Activated CD4-positive, CD25-positive, alpha-beta regulatory T cell treated with anti-CD3 and anti-CD28 coated beads, Interleukin-2, amount 50 U/mL, for 72 hours (primary cell): ENCODE measurements around the gene ZNF365.
"Not testable (repeated sequence)": the region's sequence is repeated elsewhere in the genome, so short reads cannot be mapped to it uniquely, and the experiment has no call there.

Experiments
- DNase-seq: peaks from one replicate; pipeline ENCODE4 v3.0.0; 2021

ZNF365 gene, protein sequence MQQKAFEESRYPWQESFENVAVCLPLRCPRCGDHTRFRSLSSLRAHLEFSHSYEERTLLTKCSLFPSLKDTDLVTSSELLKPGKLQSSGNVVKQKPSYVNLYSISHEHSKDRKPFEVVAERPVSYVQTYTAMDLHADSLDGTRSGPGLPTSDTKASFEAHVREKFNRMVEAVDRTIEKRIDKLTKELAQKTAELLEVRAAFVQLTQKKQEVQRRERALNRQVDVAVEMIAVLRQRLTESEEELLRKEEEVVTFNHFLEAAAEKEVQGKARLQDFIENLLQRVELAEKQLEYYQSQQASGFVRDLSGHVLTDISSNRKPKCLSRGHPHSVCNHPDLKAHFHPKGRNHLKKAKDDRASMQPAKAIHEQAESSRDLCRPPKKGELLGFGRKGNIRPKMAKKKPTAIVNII

DNA sequence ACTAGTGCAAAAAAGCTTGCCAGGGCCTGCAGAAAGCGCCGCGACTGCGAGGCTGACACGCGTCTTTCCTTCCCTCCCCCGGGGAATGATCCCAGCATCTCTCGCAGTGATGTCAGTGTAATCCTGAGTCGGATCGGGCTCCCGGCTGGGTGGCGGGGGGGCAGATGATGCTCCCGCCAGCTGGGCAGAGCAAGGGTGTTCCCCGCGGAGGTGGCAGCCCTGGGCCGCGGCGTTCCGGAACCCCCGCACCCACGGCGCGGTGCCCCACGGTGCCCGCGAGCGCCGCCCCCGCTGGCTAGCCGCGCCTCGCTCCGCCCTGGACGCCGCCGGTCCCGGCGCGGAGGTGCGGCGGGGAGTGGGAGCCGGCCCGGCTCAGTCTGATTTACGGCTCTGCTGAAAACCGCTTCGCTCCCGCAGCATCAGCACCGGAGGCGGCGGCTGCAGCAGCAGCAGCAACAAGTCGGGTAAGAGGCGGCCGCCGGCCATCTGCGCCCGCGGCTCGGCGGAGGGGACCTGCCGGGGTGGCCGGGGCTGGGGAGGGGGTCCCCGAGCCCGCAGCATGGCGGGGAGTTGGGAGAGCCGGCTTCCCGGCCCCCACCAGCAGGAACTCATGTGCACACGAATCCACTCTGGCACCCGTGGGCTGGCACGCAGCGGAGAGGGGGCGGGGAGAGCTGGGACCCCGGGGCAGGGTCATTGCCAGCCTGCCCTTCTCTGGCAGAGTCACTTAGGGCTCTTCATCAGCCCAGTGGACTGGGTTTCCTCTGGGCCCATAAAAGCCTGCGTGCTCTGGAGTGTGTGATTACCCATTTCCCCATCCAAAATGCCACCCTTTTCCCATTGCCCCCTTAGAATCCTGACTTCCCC is at the start of gene ZNF365:
Gene ZNF365, plus strand, starts transcription at position 375 of the 867 bp plus-strand sequence. CDS start 1,825 bp downstream, outside the sequence.
- peak; percentile 45 for DNase-seq

DNA sequence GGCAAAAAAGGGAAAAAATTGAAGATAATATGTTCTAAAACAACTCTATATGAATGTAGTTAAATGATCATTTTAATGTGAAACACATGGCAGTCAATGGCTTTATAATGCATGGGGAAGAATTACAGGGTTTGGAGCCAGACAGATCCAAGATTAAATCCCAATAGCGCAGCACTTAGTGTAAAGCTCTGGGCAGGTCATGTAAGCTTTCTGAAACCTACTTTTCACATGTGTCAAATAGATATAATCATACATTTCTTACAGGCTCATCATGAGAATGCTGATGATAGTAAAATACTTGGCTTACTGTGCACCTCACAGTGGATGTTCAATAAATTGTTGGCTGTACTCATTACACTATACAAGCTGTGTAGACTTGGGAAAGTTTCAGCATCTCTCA is 48.0 kb upstream of the ZNF365 start:
- DNase-seq = no peak

DNA sequence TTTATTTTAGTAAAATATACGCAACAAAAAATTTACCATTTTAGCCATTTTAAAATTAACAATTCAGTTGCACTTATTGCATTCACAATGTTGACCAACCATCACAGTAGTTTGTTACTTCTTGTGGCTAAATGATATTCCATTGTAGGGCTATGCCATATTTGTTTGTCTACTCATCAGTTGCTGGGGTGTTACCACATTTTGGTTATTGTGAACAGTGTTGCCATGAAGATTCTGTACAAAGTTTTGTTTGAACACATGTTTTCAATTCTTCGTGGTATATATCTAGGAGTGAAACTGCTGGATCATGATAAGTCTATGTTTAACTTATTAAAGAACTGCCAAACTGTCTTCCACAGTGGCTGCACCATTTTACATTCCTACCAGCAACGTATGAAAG is 46.3 kb upstream of the ZNF365 start:
- DNase-seq = no peak

DNA sequence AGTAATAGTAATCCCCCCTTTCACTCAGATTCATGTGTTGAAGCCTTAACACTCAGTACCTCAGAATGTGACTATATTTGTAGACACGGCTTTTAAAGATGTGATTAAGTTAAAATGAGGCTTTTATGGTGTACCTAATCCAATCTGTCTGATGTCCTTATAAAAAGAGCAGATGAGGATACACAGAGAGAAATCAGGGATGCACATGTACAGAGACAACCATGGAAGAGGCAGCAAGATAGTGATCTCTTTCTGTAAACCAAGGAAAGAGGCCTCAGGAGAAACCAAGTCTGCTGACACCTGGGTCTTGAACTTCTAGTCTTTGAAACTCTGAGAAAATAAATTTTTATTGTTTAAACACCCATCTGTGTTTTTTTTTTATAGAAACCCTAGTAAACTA is 44.0 kb upstream of the ZNF365 start:
- no peak for DNase-seq

DNA sequence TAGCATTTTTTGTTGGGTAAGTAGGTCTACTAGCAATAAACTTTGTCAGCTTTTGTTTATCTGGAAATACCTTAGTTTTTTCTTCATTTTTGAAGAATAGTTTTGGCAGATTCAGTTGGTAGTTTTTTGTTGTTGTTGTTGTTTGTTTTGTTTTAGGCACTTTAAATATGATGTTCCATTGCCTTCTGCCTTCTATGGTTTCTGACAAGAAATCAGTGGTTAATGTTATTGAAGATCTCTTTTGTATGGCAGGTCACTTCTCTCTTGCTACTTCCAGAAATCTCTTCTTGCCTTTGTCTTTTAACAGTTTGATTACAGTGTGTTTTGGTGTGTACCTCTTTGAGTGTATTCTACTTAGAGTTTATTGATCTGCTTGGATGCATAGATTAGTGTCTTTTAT is 41.8 kb upstream of the ZNF365 start:
- no peak for DNase-seq

DNA sequence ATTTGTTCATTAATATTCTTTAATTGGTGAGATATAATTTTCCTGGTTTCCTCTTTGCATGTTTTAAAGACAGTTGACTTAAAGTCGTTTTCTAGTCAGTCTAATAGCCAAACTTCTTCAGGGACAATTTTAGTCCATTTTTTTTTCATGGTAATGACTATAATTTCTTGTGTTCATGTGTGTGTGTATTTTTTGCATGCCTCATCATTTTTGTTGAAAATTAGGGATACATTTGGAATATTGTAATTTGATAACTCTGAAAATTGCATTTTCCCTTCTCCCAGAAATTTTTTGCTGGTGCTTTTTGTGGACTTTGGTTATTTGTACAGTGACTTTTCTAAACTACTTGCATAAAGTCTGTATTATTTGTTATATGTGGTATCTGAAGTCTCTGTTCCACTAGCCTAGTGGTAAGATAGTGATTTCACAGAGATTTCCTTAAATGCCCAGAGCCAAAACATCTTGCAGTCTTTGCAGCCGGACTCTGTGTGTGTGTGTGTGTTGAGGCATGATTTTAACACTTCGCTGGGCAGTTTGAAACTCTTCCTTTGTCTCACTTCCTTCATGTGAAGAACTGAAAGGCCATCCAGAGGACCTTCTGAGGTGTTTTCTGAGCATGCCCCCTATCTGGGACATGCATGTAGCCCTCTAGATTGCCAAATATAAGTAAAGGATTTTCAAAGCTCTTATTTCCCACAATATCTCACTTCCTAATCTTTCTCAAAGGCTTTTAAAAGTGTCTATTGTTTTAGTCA is 40.9 kb upstream of the ZNF365 start:
- DNase-seq = no peak

DNA sequence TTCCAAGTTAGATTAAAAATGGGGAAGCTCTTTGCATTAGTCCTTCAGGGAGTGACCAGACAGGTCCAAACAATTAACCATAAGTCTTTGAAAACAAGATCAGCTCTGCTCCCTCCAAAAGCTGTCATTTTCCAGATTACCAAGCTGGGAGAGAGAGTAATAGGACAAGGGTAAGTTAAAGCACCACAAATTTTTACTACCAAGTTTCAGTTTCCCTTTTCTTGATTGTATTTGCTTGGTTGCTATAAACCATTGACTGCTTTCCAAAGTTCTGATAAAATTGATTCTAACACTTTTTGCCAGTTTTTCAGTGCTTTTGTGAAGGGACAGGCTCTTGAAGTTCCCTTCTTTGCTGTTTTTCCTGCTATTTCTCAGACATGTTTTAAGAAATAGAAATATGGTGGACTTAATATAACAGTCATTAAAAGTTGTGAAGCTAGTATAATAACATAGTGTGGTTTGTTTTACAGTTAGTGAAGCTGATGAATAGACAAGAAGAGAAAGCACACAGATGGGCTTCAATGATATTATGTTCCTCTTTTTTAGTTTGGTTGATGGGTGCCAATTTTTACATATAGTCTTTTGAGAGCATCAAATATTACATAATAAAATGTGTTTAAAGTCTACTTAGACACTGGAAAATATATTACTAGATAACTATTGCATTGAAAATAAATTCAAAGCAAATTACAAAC is 40.0 kb upstream of the ZNF365 start:
- DNase-seq = no peak

DNA sequence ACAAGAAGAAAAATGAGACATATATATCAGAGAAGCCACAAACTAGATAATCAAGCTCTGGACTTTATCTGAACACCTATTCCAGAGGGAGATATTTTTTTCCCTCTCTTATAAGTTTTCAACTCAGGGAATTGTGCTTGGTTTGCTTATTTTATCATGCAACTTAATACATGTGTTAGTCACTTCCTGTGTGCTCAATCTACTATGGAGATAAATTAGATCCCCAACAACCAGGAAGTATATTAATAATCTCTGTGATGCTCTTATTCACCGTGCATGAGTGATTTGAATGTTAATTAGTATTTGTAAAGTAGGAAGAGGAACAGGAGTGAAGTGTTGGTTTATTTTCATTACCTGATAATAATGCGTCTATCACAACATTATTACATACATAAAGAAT is 38.8 kb upstream of the ZNF365 start:
- no peak for DNase-seq

DNA sequence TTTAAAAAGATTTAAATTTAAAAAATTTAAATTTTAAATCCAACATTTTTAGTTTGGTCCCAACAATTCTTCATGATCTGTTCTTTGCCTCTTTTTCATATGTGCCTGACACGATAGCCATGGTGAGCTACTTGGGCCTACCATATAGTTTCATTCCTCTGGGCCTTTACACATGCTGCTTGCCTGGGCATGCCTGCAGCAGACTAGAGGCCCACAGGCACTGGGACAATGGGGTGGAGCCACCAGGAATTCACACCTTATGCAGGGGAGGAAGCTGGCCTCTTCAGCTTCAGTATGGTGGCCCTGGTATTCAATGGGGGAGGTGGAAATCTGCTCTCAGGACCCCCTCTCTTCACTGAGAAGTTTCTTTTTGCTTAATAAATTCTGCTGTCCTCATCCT is 37.8 kb upstream of the ZNF365 start:
- DNase-seq = no peak

DNA sequence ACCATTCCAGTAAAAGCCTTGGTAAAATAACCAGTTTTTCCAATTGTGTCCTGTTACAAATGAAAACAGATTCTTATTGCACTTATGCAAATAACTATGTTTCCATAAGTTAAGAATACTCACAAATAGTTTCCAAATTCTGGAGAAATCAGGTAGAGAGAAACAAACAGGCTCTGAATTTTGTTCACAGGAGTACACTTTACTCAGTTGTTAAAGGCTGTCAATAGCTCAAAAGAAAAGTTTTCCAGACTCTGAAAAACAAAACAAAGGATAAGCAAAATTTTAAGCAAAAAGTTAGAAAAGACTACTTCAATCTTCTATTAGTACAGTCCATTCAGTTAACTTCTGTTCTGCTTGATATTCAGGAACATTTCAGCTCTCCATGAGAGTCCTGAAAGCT is 32.8 kb upstream of the ZNF365 start:
- DNase-seq = no peak

DNA sequence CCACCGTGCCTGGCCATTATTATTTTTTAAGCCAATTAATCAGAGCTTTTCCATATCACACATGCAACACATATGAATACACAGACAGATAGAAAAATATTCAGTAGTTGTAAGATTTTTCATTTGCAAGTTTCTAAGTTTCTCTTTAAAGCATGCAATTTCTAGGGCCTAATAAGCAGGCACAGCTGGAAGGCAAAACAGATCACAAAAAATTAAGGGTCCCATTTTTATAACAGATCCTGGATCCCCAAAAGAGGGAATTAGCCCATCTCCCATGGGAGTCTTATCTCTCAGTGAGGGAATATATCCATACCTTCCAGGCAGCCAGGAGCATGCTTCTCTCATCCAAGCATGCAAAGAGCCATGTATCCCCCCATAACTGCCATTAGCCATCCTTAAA is 31.2 kb upstream of the ZNF365 start:
- DNase-seq = no peak

DNA sequence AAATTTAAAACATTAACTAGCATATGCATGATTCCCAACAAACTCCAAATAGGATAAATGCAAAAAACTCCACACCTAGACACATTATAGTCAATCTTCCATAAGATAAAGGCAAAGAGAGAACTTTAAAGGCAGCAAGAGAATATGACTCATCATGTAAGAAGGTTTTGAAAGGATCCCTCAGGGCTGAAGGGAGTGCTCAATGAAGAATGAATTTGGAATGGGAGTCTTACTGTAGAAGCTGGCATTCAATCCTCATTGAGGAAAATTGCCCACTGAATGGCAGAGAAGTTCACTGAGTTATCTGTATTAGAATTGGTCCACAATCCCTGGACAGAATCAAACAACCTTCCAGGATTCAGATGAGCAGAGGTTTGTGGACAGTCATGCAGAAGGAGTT is 26.1 kb upstream of the ZNF365 start:
- DNase-seq = no peak

DNA sequence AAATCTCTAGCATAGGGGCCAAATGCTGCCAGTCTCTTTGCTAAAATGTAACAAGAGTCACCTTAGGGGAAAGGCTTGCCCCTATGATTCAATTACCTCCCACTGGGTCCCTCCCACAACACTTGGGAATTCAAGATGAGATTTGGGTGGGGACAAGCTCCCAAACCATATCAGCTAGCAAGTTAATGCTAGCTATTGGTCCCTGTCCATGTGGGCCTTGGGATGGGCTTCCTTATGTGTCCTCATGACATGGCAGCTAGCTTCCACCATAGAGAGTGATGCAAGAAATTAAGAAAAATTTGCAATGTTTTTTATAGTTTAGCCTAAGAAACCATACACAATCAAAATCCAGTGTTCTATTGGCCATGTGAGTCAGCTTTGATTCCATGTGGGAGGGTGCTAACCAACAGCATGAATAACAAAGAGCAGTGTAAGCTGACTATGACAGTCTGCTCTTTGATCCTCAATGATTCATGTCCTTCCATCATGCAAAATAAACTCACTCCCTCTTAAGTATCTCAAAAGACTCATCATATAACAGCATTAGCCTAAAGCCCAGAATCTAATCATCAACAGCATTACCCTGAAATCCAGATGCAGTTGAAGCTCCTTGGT is 21.7 kb upstream of the ZNF365 start:
- no peak for DNase-seq

DNA sequence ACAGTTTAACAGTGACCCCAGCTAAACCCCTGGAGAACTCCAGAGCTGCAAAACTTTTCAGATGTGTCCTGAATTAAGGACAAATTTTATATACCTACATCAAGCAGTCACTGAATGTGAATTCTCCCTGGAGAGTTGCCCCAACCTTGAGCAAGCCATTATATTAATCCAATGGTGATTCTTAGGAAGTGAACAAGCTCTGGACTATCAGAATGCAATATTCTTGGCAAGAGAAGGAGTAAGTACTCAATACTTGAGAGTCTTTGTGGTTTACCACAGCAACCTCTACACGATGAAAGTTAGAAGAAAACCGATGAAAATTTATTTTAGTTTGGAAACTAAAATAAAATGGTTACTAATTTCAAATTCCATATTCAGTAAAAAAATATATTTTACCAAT is 19.3 kb upstream of the ZNF365 start:
- DNase-seq = no peak

DNA sequence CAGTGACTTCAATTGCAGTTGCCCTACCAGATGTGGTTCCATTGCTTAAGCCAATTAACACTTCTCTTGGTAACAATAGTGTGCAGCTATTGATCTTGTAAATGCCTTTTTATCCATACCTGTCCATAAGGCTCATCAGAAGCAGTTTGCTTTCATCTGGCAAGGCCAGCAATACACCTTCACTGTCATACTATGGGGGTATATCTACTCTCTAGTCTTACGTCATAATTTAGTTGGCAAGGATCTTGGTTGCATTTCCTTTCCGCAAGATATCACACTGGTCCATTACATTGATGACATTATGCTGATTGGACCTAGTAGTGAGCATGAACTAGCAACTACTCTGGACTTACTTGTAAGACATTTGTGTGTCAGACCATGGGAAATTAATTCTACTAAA is 17.7 kb upstream of the ZNF365 start:
- no peak for DNase-seq

DNA sequence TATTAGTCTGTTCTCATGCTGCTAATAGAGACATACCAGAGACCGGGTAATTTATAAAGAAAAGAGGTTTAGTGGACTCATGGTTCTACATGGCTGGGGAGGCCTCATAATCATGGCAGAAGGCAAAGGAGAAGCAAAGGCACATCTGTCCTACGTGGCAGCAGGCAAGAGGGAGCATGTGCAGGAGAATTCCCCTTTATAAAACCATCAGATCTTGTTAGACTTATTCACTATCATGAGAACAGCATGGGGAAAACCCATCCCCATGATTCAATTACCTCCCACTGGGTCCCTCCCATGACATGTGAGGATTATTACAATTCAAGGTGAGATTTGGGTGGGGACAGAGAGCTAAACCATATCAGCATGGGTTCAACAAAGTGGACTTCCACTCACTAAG is 16.0 kb upstream of the ZNF365 start:
- DNase-seq = not testable (repeated sequence)

DNA sequence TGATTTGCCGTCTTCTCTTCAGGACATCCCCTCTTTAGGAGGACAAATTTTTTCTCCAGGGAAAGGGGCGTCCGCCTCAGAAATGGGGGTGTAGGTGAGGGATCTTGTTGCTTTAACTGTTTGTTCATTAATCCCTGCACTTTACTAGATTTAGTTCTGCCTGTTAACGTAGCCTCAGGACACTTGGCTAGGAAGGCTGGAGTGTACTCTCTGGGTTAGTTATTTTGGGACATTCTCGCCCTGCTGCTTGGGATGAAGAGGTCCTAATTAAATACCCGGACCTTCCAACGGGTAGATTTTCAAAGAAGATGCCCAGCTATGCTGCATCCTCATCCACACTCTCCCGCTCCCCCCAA is 552 bp upstream of the ZNF365 start:
- no peak for DNase-seq

DNA sequence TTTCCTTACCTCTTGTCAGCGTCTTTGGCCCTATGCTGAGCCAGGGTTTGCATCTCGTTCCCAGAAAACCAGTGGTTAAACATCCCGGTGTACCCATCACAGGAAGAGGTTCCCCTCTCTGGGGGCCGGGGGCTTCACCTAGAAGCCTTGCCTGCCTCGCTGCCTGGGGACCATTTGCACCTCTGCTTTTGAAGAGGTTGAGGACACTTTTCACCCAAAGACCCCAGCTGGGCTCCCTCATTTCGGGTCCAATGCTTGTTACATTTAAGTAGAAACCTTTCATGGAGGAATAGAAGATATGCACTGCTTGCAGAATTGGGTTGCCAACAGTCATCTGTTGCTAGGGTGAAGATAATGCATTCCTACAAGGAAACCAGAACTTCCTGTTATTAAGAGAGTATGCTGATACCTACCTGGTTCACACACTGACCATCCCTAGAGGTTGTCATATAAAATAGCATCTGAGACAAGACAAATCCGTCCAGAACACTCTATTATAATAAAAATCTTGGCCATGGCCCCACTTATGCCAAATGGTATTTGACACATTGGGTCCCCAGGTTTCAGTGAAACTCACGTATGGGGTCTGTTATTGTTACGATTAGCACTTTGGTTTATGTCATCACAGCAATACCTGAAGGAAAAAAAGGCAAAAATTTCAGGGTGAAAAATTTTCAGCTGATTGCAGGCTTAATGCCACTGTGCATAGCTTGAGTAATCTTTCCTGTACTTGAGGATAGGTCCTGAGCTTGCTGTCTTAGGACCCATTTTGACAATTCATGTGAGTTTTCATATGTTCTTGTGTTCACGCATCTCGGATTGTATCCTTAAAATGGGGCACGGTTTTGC is 917 bp downstream of the ZNF365 start:
- no peak for DNase-seq

DNA sequence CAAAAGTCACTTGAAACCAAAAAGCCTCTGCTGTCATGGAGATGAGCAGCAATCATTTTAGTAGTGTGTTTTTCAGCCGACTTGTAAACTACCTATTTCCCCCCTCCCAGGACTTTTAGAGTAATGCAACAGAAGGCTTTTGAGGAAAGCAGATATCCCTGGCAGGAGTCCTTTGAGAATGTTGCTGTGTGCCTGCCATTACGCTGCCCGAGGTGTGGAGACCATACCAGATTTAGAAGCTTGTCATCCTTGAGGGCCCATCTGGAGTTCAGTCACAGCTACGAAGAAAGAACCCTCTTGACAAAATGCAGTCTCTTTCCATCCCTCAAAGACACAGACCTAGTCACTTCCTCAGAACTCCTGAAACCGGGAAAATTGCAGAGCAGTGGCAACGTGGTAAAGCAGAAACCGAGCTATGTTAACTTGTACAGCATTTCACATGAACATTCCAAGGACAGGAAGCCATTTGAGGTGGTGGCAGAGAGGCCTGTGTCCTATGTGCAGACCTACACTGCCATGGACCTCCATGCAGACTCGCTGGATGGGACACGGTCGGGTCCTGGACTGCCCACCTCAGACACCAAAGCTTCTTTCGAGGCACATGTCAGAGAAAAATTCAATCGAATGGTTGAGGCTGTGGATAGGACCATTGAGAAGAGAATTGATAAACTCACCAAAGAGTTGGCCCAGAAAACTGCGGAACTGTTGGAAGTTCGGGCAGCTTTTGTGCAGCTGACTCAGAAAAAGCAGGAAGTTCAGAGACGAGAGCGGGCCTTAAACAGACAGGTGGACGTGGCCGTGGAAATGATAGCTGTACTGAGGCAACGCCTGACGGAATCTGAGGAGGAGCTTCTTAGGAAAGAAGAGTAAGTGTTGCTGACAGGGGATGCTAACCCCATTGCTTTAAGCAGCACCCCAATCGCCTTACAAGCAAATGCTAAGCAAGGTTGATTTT is 2.2 kb downstream of the ZNF365 start:
- no peak for DNase-seq

DNA sequence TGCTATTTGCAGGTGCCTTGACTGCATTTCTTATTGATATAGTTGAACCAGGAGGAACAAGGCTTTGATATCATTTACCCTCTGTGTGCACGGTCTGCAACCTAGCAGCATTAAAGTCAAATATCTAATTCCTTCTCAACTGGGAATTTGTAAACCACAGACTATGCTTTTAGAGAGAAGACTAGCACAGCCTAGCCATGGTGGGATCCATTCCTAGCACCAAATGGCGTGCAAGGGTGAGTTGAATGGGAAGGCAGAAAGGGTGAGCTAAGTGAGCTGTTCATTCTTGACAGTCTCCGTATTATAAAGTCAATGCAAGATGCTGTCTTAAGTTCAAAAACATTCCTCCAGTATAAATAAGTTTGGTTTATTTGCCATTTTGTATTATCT is 2.9 kb downstream of the ZNF365 start:
- no peak for DNase-seq
